ENCODE data around the gene DUOX1.
"Not testable (repeated sequence)": the region's sequence is repeated elsewhere in the genome, so short reads cannot be mapped to it uniquely, and the experiment has no call there.

Gene DUOX1

GRCh38 chr15:45129651-45130129 is at the start of gene DUOX1, which contains the start of gene DUOXA1:
Gene DUOX1 (plus strand): TSS chr15:45129994. CDS start chr15:45131967, 1,973 bp downstream.
Gene DUOXA1 (minus strand): TSS chr15:45129879. CDS start chr15:45123014, 6,865 bp downstream.
- no peak for DNase-seq

DNA sequence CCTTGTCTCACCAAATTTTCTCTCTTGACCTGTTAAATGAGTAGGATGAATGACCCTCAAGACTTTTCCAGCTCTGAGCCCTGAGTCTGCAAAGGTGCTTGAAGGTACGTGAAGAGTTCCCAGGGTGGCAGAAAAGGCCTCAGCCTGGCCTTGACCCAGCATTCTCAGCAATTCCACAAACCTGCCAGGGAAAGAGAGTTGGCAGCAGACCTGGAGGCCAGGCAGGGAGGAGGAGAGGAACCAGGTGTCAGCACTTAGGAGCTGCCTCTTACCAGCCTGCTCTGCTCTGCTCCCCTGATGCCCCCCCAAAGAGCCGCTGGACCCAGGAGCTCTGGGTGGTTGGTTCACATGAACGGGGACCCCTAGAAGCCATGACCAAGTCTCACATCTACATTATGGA is 49.2 kb upstream of the DUOX1 start:
- not testable (repeated sequence) for DNase-seq

DNA sequence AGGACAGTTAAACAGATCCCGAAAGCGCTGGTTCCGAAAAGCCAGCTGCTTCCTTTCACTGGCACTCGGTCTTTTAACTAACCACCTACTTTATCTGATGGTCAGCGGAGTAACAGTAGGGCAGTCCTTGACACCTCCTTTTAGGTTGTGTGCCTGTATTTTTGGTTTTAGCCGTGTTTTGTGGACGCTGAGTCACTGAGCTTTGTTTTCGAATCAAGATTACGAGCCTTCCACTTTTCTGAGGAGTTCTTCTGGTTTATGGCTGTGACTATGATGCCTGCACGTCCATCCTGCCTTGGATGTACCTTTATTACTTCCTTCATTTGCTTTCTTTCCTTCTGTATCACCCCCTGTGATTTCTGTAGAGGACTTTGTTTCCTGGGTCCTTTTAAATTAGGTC is 47.4 kb upstream of the DUOX1 start:
- not testable (repeated sequence) for DNase-seq

GRCh38 chr15:45083223-45083622 is 46.6 kb upstream of the DUOX1 start:
- DNase-seq, result no peak

GRCh38 chr15:45084163-45084562 is 45.6 kb upstream of the DUOX1 start:
- DNase-seq, result peak in 1 of 2 experiments; percentile 34

- no peak for DNase-seq
These were observed 42.3 kb upstream of the DUOX1 start for GRCh38 chr15:45087513-45087912.

GRCh38 chr15:45088801-45089711 is 40.7 kb upstream of the DUOX1 start:
- DNase-seq, result no peak

DNA sequence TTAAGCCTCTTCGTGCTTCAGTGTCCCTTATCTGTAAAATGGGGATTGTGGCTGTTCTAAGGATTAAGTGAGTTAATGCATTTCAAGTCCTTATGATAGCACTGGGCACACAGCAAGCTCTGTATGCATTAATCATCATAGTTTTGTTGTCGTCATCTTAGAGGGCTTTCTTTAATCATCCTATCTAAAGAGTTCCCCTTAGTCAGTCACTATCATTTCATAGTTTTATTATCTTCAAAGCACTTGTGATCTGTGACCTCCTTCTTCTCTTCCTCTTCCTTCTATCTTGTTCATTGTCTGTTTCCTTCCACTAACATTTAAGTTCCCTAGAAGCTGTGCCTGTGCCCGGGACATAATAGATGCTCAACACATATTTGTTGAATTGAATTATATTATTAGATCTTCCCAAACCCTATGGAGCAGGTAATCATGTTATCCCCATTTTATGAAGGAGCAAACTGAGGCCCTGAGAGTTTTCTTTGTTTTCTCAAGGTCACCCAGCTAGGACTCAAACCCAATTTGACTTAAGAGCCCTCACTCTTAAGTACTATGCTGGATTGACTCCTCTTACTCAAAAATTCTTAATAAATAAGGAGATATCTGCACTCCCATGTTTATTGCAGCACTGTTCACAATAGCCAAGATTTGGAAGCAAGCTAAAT is 40.0 kb upstream of the DUOX1 start:
- no peak for DNase-seq

GRCh38 chr15:45091161-45091560 is 38.6 kb upstream of the DUOX1 start:
- no peak for DNase-seq

- no peak for DNase-seq
These were observed 38.2 kb upstream of the DUOX1 start for GRCh38 chr15:45091576-45091975.

- DNase-seq, result no peak
These were observed 36.8 kb upstream of the DUOX1 start for GRCh38 chr15:45093013-45093412.

DNA sequence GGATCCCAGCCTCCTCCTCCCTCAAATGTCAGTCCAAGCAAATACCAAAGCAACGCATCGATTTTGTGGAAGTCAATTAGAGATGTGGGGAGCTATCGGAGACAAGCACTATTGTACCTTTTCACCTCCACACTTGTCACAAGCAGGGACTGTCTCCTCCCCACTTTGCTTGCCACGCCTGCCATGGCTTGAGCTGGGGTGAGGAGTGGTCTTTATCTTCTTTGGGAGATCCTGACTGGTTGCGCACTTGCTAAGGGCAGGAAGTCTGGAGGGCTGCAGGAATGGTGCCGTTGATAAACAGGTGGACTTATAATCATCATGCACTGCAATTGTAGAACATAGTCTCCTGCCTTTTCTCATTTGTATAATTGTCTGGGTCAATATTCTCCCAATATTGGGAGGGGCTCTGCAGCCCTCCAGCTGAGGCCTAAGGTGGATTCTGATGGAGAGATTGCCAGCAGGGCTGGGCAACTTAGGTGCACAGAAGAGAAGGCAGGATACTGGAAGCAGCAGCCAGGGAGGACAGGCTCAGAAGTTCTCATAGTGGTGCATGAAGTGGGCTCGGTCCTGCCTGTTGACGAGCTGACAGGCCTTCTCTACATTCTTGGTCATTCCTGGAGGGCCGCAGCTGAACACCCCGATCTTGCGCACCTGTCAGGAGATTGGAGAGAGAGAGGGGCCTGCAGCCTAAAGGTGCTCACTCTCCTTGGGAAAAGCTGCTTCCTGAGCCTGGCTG is 36.0 kb upstream of the DUOX1 start:
- no peak for DNase-seq

- DNase-seq, result no peak
These were observed 35.5 kb upstream of the DUOX1 start for GRCh38 chr15:45094358-45094730.

DNA sequence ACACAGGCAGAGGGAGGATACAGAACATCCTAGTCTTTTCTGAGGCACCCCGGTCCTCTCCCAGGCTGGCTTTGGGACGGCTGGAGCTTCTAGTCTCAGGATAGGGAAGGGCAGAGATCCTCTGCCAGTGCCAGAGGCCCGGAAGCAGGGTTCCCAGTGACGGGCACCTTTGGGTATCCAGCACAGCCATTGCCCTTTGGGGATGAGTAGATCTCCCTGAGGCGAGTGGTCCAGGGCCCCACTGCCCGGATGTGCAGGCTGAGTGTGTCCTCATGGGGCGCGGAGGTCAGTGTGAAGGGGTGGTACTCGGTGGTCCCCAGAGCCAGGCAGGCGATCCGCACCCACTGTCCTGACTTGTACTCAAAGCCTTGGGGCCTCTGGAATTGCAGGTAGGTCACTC is 34.1 kb upstream of the DUOX1 start:
- no peak for DNase-seq

- no peak for DNase-seq
These were observed 32.3 kb upstream of the DUOX1 start for GRCh38 chr15:45097466-45097865.

DNA sequence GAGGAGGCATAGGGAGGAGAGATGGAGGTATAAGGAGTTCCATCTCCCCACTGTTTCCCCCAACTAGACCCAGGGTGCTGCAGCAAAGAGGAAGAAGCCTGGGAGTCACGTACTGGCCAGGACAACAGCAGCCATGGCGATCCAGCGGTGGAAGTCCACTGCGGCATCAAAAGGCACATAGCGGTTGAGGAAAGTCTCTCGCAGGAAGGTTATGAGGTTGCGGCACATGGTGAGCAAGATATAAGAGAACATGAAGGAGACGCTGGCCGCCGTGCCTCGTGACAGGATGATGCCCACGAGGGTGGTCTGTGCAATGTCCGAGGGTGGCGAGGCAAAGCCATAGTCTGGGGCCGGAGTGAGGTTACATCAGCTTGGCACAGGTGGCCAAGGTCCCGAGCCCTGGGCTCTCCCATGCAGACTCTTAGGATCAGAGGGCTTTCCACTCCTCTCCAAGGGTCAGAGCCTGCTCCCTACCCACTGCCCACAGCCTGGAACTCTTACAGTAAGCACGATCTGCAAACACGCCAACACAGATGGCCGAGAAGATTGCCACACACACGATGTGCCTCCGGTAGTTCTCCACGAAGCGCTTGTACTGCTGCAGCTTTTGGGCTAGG is 30.1 kb upstream of the DUOX1 start:
- no peak for DNase-seq

DNA sequence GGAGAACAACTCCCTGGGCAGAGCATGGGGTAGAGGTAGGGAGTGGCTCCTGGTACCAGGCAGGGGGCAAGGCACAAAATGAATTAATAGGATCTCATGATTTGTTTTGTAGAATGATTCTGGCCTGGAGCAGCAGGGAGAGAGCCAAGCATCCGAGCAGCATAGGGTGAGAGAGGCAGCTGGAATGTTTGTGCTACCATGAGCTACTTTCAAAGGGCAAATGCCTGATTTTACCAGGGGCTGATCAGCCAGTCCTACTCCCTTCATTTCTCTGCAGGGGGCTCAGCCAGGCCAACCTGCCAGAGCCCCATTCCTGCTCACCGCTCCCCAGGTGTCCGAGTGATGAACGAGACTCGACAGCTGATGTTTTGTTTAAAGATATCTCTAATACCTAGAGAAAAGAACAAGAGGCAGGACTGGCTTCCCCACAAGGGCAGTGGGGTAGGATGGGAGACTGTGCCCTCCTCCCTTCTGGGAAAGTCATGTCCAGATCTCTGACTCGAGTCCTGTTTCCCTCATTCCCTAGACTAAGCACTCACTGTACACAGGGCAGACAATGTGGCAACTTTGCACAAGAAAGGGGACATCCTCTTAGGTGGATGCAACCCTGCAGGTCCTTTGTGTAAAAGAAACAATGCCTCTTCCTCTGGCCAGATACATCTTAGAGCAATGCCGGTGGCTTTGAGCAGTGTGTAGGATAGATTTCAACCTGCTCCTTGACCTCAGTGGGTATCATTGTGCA is 28.7 kb upstream of the DUOX1 start:
- no peak for DNase-seq

DNA sequence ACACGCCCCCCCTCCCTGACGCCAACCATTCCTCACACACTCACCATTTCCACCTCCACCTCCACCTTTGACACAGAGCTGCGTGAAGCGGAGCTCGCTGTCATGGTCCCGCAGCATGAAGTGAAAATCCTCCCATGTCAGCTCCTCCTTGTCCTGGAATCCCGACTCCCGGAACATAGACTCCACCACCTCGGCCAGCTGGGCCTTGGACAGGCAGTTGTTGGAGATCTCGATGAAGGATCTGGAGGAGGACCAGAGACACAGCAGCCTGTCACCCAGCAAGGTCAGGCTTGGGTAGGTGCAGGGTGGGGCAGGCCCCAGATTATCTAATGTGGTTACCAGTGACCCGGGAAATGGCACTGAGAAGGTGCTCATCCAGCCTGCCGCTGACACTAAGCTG is 28.0 kb upstream of the DUOX1 start:
- no peak for DNase-seq

GRCh38 chr15:45102226-45102625 is 27.6 kb upstream of the DUOX1 start:
- no peak for DNase-seq

GRCh38 chr15:45104170-45104569 is 25.6 kb upstream of the DUOX1 start:
- DNase-seq, result not testable (repeated sequence)

DNA sequence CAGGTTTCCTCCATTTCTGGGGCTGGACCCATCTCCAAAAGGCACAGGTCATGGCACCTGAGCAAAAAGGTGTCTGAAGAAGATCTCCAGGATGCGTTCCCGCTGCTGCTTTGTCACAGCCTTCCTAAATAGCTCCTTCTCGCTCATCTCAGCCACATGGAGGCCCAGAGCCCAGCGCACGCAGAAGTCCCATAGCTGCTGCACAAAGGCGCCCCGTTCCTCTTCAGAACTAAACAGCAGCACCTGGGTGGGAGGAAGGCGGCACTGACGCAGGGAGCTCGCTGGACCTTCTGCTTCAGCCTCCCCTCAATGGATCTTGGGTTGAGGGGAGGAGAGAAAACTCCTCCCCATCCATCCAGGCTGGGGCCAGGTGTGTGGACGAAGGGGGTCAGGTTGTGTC is 24.2 kb upstream of the DUOX1 start:
- no peak for DNase-seq
